ENCODE measurements around the gene HINT3.

GRCh38 chr6:125970760-125971159, 14.2 kb downstream of the HINT3 start:
- TF ChIP-seq CTCF (IDR thresholded peaks at IDR 0.05 in 2 of 3, conservative IDR thresholded peaks at IDR 0.05 in 1 of 3; ENCODE audit: borderline replicate concordance in 1 of 3, insufficient read depth in 1 of 3, low read depth in 2 of 3, low read length in 2 of 3) (no peak), REST (IDR thresholded peaks at IDR 0.05; ENCODE audit: low read depth) (no peak), POLR2A (IDR thresholded peaks at IDR 0.05; ENCODE audit: borderline replicate concordance, extremely low read depth, insufficient read depth, insufficient read length) (no peak), POLR2AphosphoS5 (IDR thresholded peaks at IDR 0.05; ENCODE audit: low read depth, low read length) (no peak)
